Right lobe of liver (tissue), 6 donors: ENCODE data around the gene RGS6. TPM values are rescaled to one million over a fixed set of nuclear protein-coding genes. Genes with fewer than 3 reads are reported as not detected.

Experiments
- ATAC-seq, 4 donors: fragments of 200-7000 bp; cut with Tn5 transposase; one replicate each; pipeline ENCODE4 v1.9.1; 2020; ENCODE audit warnings: mild to moderate bottlenecking in 4 of 4, moderate library complexity in 4 of 4
- DNase-seq, 3 donors: peaks; one replicate each; pipeline ENCODE4 v3.0.0-alpha.2; 2020
- H3K27ac ChIP-seq, 3 donors: fragments of 200-600 bp; one replicate each; pipeline ENCODE4 v1.8.0; 2022
- H3K27me3 ChIP-seq, 2 donors: fragments of 200-600 bp; one replicate each; pipeline ENCODE4 v1.8.0; 2022
- H3K36me3 ChIP-seq, 4 donors: fragments of 200-600 bp; sonication (generic) in 1 of 4; one replicate each; pipeline versions ENCODE4 v1.5.1 to v1.8.0; 2017 to 2022; ENCODE audit warnings: control low read depth in 1 of 4
- H3K4me1 ChIP-seq, 4 donors: fragments of 200-600 bp; sonication (generic) in 1 of 4; one replicate each; pipeline versions ENCODE4 v1.5.1 to v1.8.0; 2017 to 2022; ENCODE audit warnings: control low read depth in 1 of 4
- H3K4me3 ChIP-seq, 3 donors: fragments of 200-600 bp; one replicate each; pipeline ENCODE4 v1.8.0; 2022
- H3K9me3 ChIP-seq, 4 donors: fragments of 200-600 bp; sonication (generic) in 1 of 4; one replicate each; pipeline versions ENCODE4 v1.5.1 to v1.8.0; 2017 to 2022; ENCODE audit warnings: control low read depth in 1 of 4
- POLR2A ChIP-seq: fragments of 450-650 bp; IDR thresholded peaks from one replicate; pipeline ENCODE4 v1.6.1; 2017; ENCODE audit warnings: antibody characterized with exemption, mild to moderate bottlenecking
- WGBS: methylation state at CpG from one replicate; pipeline ENCODE4 v1.1.6; 2018; ENCODE audit warnings: low coverage, low lambda C conversion rate; ENCODE audit not compliant: insufficient coverage; ENCODE audit errors: missing lambda C conversion rate; 5-methylcytosine and 5-hydroxymethylcytosine counted together
- intact Hi-C, 2 donors: fragments of 100-400 bp; cut with DNase I; formaldehyde crosslinking; loops; one replicate each; pipeline versions ENCODE4 v1.11.2 to v1.14.1; 2022
- total RNA-seq, 6 experiments: library from RNA; depleted of rRNA in 2 of 6; stranded (reverse); fragments of >200 nt in 2 of 6; fragmentation: NEBNext Ultra II Directional in 3 of 6; extraction: Animal tissue kit (Norgen Biotek cat#: 25700) in 3 of 6; gene quantifications; one replicate each; pipeline versions ENCODE4 v1.1.0 to v1.2.4, GENCODE V29; 2016 to 2023
- TF ChIP-seq, protein P1 (sequence below), 4 donors: fragments of 200-600 bp in 3 of 4; fragments of 450-650 bp in 1 of 4; IDR thresholded peaks; one replicate each; pipeline versions ENCODE4 v1.5.1 to v1.8.0; 2016 to 2022; ENCODE audit warnings: antibody characterized with exemption in 4 of 4, mild to moderate bottlenecking in 2 of 4
- donor health status: DM: no; HTN: yes; CAD: no.
- donor health status: DM: no; HTN: no; CAD: no.
- donor health status: DM: no; HTN: no; CAD: no.
- donor health status: DM: no; HTN: yes; CAD: no.
- donor health status: DM: no; HTN: yes; CAD: no.

RGS6 gene
- total RNA-seq, 6 experiments from 2014 or later, result 0.07 TPM; not detected in 5

DNA sequence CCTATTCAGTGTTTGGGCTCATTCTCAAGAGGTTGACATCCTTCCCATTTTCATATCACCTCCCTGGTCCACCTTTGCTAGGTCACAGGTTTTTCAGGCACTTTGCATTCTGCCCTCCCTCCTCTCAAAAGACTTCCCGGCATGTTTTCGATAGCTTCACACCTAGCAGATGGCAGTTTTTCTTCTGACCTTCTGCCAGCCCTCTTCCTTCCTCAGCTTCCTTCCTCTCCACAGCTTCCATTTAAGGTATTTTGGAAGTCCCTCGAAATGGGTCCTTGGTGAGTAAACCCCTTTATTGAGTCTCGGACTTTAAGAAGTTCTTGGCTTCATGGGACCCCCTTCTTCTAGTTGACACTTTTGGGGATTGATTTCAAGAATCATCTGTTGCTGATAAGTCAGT lies 358.0 kb downstream of the RGS6 start:
- DNase-seq (no peak), ATAC-seq (no peak)
- Histone ChIP-seq H3K27me3 (no peaks in the 10 kb centered on the region), H3K4me1 (no peaks in the 10 kb centered on the region), H3K9me3 (no peaks in the 10 kb centered on the region), H3K36me3 (no peaks in the 10 kb centered on the region), H3K4me3 (no peak overlapping the region), H3K27ac (no peak overlapping the region)
- no peak for TF ChIP-seq POLR2A
- TF ChIP-seq, protein P1, sequence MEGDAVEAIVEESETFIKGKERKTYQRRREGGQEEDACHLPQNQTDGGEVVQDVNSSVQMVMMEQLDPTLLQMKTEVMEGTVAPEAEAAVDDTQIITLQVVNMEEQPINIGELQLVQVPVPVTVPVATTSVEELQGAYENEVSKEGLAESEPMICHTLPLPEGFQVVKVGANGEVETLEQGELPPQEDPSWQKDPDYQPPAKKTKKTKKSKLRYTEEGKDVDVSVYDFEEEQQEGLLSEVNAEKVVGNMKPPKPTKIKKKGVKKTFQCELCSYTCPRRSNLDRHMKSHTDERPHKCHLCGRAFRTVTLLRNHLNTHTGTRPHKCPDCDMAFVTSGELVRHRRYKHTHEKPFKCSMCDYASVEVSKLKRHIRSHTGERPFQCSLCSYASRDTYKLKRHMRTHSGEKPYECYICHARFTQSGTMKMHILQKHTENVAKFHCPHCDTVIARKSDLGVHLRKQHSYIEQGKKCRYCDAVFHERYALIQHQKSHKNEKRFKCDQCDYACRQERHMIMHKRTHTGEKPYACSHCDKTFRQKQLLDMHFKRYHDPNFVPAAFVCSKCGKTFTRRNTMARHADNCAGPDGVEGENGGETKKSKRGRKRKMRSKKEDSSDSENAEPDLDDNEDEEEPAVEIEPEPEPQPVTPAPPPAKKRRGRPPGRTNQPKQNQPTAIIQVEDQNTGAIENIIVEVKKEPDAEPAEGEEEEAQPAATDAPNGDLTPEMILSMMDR (IDR thresholded peaks at IDR 0.05), result no peak
- WGBS, result 41% methylated on average over 4 of the region's 4 CpGs
- intact Hi-C loops, result no loop called here

DNA sequence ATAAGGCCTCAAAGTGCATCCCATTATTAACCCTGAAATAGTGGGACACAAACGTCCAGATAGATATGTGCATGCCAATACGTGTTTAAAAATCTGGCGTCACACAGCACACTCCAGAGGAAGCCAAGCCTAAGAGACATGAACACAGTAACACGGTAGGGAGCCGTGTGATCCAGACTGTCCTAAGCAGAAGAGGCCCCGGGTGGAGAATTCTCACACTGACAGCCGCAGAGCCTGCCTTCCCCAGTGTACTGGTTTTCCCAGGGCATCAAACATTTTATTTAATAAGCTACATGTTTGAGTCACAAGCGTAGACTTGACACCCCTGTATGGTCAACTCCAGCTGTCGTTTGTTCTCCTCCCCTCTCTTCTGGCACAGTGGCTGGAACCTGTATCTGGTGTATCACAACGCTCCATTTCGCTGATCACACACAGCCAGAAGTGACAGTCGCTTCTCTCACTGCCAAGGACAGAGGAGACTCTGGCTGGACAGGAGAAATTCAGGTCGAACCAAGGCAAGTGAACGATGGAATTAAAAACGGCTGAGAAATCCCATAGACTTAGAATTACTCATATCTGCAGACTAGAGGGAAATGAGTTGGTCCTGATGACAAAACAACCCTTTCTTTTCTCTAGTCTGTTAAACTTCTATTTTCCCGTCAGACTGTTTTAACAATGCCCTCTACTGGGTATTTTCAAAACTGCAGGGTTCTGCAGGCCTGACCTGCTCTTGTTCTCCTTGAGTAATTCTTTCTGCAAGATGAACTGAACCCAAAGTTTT lies 359.9 kb downstream of the RGS6 start:
- Histone ChIP-seq H3K4me1 (no peaks in the 10 kb centered on the region), H3K27me3 (no peaks in the 10 kb centered on the region), H3K9me3 (no peaks in the 10 kb centered on the region), H3K36me3 (no peaks in the 10 kb centered on the region), H3K4me3 (no peak overlapping the region), H3K27ac (no peak overlapping the region)
- intact Hi-C loops, result no loop called here
- TF ChIP-seq POLR2A, result no peak
- TF ChIP-seq, protein P1 (IDR thresholded peaks at IDR 0.05), result peak; percentile 35 to 56 (median 50)
- DNase-seq (no peak), ATAC-seq (peak; percentile 40 to 45 (median 41))
- WGBS, result 48% methylated on average over 14 of the region's 16 CpGs

DNA sequence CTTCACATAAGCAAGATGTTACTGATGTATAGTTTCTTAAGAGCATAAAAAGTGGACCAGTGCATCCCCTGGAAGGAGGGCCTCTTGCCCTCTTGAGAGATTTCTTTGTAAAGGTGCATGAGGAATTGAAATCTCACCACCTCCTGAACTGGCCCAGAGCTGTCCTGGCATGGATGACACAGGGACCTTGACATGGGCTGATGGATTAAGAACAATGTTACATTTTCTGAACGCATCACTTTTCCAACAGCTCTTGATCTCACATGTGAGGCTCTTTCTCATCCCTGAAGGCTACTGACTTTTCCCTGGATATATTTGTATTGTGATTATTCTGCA lies 360.4 kb downstream of the RGS6 start:
- no peaks in the 10 kb centered on the region for H3K9me3 ChIP-seq
- intact Hi-C loops, result no loop called here
- no peaks in the 10 kb centered on the region for H3K27me3 ChIP-seq
- ATAC-seq (no peak), DNase-seq (no peak)
- H3K36me3 ChIP-seq, result no peaks in the 10 kb centered on the region
- no peak overlapping the region for H3K4me3 ChIP-seq
- WGBS, result 18% methylated on average over 1 of the region's 1 CpG
- H3K4me1 ChIP-seq, result no peaks in the 10 kb centered on the region
- TF ChIP-seq, protein P1 (IDR thresholded peaks at IDR 0.05), result no peak
- no peak overlapping the region for H3K27ac ChIP-seq

DNA sequence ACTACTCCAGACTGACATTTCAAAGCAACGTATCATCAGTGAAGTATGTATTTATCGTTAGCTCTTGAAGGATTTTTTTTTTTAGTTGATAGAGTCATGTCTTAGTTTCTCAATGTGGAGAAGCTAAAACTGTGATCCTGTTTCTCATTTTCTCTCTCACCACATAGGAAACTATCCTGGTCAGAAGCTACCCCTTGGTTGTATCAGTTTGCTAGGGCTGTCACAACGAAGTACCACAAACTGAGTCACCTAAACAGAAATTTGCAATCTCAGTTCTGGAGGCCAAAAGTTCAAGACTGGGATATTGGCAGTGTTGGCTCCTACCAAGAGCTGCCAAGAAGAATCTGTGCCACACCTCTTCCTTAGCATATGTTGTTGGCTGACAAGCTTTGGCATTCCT lies 369.1 kb downstream of the RGS6 start:
- ATAC-seq (no peak), DNase-seq (no peak)
- Histone ChIP-seq H3K36me3 (no peaks in the 10 kb centered on the region), H3K27me3 (no peaks in the 10 kb centered on the region), H3K9me3 (no peaks in the 10 kb centered on the region), H3K27ac (no peak overlapping the region), H3K4me3 (no peak overlapping the region), H3K4me1 (no peaks in the 10 kb centered on the region)
- intact Hi-C loops, result no loop called here
- no peak for TF ChIP-seq POLR2A
- TF ChIP-seq, protein P1 (IDR thresholded peaks at IDR 0.05), result no peak
- WGBS, result 51% methylated on average over 3 of the region's 3 CpGs
